ENCODE results near the gene GLDN.
A peak's percentile ranks its signal among the peaks of the same experiment; 100 is the strongest.

Gene GLDN

DNA sequence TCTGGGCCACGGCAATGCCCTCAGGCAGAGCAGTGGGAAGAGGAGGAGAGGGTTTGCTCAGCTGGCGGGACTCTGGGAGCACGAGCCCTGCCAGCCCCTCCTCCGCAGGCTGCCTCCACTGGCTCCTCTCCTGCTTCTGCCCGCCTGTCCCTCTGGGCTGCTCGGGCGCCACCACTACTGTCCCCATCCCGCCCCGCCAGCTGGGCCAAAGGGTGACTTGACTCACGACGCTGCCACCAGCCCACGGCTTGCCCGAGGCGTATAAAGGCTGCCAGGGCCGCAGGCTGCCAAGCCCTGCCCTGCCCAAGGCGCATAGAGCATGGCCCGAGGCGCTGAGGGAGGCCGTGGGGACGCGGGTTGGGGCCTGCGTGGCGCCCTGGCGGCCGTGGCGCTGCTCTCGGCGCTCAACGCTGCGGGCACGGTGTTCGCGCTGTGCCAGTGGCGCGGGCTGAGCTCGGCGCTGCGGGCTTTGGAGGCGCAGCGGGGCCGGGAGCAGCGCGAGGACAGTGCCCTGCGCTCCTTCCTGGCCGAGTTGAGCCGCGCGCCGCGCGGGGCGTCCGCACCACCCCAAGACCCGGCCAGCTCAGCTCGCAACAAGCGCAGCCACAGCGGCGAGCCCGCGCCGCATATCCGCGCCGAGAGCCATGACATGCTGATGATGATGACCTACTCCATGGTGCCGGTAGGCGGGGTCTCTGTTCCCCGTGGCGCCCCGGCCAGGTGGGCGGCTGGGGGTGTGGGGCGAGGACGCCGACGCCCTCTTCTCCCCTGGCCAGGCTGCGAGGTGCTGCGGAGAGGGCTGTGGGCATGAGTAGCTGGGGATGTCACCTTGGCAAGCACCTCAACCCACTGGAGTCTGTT, at the start of gene GLDN:
TSS of gene GLDN (plus strand) at position 290 of the 861 bp plus-strand sequence. CDS start at position 320, 30 bp downstream.
- DNase-seq (ENCODE audit: low read depth, low spot score), result peak; percentile 5

DNA sequence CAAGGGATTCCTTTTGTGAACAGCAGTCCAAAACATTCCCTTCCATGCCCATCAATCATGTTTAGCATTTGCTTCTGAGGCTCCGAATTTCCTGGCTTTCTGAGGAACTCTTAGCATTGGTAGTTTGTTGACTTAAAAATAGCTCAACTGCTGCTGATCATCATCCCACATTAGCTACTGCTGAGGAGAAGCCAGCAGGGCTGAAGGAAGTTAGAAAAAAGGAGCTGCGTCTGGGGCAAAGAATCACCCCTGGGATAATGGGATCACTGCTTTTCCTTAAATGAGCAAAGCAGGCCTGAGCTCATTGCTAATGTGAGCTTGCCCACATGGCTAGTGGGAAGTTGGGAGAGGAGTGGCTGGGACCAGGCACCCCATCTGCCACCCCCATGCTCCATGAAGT, 42.8 kb upstream of the GLDN start:
- no peak for DNase-seq (ENCODE audit: low read depth, low spot score)

DNA sequence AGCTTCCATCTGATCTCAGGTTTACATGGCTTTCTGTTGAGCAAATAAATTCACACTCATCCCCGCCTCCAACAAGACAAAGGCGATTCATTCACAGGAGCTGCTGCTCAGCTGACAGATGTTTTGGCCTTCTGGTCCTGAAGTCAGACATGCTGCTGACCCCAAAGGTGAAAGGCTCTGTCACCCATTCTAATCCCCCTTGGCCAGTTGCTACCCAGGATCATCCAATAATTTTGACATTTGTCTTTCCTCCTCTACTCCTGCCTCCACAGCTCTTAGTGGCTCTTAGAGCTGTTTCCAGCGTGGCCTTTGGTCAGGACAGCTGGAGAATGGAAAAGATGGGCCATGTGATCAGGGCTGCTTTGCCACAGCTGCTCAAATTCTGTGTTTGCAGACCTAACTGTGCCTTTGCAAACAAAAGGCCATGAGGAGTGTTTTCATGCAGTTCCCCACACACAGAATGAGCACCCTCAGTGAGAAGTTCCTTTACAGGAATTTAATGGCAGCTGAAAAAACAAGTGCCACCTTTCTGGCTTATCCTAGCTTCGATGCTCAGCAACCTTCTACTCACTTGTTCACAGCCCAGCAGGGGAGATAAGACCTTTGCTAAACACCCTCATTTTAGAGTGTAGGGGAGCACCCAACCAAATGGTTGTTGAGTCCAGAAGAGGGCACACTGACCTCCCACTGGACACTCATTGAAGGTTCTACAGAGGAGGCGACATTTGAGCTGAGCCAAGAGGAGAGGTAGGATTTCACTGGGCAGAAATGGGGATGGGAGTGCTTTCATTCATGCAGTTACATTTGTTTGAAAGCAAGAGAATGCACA, 42.1 kb upstream of the GLDN start:
- no peak for DNase-seq (ENCODE audit: low read depth, low spot score)

DNA sequence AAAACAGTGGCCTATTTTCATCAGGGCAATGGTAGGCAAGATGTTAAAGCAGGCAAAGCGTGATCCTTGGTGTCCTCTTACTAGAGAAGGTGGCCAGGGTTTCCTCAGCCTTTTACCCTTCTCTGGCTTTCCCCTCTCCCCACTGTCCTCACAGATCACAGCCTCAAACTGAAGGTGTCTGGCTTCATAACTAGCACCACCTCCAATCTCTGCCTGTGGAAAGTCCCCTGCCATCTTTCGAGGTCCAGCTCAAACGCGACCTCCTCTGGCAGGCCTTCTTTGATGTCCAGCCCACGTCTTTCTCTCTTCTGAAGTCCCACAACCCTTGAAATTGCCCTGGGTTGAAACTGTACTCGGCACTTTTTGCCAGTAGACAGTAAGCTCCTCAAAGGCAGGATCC, 39.0 kb upstream of the GLDN start:
- DNase-seq (ENCODE audit: low read depth, low spot score), result no peak

DNA sequence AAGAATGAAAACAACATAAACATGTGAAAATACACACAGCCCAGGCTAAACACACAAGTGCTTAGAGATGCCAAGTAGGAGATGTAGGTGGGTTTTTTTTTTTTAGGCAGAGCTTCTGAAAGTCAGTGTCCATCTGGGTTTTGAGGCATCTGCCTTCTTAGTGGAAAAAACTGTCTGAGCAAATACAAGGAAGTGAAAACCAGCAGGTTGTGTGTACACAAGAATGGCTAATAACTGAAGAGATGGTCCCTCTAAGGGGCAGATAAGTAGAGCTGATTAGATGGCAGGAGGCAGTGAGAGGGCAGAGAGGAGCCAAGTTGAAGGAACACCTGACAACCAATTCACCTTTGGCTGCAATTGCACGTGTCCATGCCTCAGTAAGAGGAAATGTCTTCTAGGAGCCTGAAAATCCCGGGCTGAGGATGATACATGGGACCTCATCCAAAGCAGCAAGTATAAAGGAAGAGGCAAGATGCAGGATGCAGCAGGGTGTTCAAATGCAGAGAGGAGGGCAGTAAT, 37.9 kb upstream of the GLDN start:
- DNase-seq (ENCODE audit: low read depth, low spot score), result no peak

DNA sequence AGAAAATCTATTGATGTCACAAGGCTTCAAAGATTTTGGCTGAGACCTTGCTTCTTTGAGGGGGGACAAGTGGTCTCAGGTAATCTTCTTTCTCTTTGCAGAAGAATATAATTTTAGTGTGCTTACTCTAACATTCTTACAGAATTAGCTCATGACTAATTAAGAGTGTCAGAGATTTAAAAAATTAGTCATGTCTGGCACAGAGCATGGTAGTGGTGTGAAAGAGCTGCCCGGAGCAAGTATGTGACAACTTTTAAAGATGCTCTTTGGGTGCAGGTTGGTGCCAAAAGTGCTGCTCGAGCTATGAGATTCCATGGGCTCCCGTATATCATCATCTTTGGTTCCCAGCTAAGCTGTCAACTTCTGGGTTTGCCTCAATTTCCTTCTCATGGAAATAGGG, 34.1 kb upstream of the GLDN start:
- no peak for DNase-seq (ENCODE audit: low read depth, low spot score)

DNA sequence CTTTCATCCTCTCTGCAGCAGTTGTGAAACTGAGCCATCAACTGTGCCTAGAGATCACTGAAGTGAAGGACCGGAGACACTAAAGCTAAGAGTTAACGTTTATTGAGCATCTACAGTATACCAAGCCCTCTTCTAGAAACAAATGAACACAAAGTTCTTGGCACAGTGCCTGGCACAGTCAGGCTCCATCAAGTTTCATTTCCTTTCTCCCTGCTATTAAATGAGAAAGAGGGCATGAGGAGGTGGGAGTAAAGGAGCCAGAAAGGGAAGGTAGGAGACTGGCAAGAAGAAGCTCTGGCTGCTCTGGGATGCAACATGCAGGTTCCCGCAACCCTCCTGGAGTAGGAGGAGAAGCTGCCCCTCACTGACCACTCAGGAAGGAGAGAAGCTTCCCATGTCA, 33.6 kb upstream of the GLDN start:
- DNase-seq (ENCODE audit: low read depth, low spot score), result no peak

DNA sequence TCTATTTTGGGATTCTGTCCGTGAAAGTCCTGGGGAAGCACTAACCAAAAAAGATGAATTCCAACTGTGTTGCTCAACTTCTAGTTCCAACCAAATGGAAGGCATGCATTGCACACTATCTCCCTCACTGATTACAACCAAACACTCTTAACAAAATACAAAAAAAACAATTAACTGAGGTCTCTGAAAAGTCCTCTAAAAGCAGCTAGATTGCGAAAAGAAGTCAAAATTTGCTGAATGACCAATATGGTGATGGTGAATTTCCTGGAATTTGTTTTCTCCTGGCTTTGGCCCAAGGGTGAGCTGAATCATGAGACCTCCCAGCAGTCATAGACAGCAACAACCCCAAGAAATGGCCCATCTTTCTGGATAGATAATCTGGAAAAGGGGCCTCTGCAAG, 31.4 kb upstream of the GLDN start:
- DNase-seq (ENCODE audit: low read depth, low spot score), result no peak

DNA sequence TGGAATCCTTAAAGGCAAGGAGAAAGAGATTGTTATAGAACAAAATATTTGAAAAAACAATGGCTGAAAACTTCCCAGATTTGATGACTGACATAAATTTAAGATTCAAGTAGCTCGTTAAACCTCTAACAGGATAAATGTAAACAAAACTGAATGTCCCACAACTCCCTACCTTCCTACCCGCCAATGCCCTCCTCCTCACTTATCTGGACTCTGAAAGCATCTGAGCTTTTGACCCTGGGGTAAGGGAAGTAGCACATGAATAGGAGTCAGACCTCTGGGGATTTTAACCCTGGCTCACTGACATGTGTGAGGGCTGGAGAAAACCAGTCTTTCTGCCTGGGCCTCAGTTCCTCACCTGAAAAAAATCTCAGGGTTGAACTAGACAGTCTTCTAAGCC, 29.9 kb upstream of the GLDN start:
- DNase-seq (ENCODE audit: low read depth, low spot score), result no peak

DNA sequence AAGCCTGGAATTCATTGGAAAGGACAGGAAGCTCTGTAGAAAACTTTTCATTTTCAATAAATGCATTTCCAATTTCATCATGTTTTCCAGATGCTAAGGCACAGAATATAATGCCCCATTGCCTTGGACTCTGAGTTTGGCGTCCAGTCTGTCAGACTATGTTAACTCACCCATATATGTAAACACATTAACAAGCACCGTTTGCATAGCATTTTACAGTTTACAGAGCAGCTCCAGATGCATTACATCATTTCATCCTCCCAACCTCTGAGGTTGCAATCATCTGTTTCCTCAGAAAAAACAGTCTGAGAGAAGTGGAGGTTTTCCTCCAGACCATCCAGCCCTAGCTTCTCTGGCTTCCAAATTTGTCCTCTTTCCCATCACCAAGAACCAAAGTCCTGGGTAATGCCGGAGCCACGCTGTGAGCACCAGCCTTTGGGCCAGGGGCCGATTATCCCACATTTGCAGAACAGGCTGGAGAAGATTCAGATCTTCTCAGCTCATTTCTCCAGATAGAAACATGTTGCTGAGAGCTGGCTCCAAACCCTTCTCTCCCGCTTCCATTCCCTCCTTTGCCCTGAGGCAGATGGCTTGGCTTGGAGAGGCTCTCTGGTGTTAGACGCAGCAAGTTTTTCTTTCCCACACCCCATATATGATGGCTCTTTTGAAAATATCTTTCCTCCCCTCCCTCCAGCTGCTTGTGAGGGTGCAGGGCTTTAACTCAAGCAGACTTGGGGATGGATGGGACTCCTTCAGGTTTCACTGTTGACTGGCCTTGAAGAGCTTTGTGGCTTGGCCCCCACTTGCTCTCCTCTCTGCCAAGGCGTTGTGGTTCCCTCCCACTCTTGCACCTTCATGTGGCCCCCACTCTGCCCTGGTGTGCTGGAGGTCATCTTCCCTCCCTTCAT, 29.0 kb upstream of the GLDN start:
- DNase-seq (ENCODE audit: low read depth, low spot score), result no peak

DNA sequence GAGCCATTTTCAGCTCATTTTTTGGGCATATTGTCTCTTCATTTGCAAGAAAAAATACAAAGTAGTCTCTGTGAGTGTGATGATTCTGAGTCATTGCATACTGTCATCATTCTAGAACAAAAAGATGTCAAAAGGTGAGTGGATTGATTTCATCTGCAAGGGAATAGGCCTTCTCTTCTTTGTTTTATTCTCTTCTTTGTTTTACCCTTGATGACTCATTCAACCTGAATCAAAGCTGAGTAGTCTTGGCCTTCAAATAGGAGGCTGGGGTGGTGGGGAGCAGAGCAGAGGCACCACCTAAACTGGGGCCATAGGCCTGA, 28.4 kb upstream of the GLDN start:
- no peak for DNase-seq (ENCODE audit: low read depth, low spot score)

DNA sequence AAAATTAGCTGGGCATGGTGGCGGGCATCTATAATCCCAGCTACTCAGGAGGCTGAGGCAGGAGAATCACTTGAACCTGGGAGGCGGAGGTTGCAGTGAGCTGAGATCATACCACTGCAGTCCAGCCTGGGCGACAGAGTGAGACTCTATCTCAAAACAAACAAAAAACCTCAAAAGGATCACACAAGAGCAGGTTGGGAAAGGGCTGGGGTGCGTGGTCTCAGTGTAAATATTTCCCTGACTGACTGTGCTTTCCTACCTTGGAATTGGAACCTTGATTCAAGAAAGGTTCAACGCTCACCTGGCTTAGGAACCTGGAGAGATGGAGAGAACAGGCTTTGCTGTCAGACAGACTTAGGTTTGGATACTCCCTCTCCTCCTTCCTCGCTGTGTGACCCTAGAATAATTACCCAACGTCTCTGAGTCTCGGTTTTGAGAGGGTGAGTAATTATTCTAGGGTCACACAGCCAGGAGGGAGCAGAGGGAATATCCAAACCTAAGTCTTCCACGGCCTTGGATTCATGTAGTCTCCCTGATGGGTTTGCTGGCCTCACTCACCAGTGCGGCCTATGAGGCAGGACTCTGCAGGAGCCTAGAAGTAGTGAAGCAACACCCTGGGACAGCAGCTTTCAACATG, 27.7 kb upstream of the GLDN start:
- no peak for DNase-seq (ENCODE audit: low read depth, low spot score)

DNA sequence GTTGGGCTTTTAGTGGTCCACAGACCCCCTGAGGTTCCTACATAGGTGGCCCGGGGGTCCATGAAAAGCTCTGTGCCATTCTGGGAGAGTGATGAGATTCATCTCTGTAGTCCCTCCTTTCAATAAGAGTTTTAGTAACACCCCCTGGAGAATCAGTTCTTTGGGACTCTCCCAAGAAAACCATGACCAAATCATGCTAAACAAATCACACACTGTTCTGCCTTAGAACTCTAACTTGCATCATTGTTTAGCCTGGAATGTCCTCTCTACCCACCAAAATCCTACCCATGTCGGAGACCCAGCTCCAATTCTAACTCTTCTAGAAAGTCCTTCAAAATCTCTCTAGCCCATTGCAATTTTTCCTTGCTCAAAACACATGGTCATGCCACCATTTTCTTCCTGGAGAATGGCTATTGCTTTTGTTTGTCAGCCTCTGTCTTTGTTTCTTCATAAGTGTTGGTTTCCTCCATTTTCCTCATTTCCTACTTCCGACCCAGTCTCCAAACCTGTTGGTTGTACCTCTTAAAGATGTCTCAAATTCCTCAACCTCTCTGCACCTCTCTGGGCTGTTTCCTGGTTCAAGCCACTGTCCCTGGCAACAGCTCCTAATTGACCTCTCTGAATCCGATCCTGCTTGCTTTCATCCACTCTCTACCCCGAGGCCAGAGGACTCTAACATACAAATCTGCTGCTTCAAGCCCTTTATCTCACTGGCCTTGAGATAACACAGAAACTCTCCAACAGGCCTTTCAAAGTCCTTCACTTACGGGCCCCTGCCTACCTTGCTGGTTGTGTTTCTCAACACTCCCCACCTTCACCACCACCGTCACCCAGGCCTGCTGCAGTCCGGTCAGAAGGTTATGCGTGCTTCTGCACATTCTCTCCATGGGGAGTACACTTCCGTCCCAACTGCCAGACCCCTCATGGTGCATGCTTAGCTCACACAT, 26.8 kb upstream of the GLDN start:
- DNase-seq (ENCODE audit: low read depth, low spot score), result no peak

DNA sequence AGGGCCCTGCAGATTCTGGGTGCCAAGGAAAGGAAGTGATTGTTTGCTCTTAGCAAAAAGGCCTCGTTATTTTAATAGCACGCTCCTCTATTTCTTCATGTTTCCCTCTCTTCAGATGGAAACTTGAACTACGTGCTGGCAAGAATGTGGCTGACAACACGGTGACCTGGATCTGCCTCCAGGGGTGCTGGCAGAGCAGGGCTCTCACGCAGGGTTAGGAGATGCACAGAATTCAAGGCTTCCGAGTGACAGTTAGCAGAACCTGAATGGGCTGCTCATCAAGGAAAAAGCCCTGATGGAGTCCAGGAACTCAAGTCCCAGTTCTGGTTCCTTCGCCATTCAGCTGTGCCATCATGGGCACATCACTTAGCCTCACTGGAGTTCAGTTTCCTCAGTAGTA, 25.7 kb upstream of the GLDN start:
- no peak for DNase-seq (ENCODE audit: low read depth, low spot score)

DNA sequence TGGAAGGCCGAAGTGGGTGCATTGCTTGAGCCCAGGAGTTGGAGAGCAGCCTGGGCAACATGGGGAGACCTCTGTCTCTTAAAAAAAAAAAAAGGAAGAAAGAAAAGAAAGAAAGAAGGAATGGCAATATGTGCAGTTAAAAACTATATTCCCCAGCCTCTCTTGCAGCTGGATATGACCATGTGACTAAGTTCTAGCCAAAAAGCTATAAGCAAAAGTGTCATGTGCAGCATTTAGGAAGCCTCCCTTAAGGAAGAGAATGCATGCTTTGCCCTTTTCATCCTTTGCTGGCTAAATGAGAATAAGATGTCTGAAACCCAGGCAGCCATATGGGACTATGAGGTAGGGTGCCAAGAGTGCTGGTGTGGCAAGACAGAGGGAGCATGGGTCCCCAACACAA, 24.8 kb upstream of the GLDN start:
- no peak for DNase-seq (ENCODE audit: low read depth, low spot score)

DNA sequence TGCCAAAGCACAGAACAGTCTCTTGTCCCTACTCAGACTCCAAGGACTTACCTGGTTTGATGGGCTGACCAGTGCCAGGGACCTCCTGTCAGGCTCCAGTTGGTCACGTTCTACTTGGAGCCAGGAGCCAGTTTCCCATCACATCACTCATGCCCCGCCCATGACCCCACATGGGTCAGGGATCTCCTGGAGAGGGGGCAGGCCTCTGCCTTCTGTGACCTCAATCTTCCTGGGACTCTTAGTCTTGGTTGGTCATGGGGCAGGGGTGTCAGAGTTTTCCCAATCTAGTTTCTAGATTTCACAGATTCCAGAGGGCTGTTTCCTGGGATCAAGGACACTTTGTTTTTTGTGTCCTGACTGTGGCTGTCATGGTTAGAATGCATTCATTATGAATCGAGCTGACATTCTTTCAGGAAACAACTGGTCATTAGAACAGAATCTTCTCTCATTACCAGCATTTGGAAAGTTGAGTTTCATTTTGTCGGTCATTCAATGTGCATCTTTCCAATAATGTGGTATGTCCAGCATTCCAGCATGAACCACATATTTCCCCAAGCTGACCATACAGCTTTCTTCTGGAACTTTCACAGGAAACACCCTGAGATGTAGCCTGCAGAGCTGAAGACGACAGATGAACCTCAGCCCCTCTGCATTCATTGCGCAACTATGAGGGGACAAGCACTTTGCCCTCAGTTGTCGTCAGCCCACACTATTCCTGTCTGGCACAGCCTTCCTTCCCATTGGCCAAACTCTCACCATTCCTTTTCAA, 22.9 kb upstream of the GLDN start:
- no peak for DNase-seq (ENCODE audit: low read depth, low spot score)

DNA sequence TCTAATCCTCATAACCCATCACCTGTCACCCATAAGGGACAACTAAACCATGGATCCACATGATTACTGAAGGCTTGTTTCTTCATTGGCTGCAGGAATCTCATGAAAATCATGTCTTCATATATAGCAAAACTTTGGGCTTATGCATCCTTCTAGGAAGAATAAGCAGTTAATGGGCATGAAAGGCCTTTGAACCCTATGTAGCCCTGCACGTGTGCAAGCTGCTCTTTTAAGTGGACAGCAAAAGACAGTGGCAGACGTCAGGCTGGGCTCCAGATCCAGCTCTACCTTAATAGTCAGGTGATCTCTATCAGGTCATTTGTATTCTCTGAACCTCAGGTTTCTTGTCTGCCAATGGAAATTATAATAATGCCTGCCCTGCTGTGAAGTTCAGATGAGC, 21.9 kb upstream of the GLDN start:
- DNase-seq (ENCODE audit: low read depth, low spot score), result no peak

DNA sequence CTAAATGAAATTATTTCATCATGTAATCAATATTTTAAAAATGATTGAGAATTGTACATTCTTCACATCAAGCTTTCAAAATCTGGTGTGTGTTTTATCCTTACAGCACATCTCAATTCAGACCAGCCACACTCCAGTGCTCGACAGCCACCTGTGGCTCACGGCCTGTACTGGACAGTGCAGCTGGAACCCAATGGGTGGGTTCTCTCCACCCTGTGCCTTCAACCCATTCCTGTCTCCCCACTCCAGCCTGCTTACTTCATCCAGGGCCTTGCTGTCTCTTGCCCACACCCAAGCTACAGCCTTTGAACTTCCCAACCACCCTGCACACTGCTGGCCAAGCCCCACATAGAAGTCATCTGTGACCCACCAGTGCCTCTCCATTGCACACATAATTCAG, 20.6 kb upstream of the GLDN start:
- no peak for DNase-seq (ENCODE audit: low read depth, low spot score)

DNA sequence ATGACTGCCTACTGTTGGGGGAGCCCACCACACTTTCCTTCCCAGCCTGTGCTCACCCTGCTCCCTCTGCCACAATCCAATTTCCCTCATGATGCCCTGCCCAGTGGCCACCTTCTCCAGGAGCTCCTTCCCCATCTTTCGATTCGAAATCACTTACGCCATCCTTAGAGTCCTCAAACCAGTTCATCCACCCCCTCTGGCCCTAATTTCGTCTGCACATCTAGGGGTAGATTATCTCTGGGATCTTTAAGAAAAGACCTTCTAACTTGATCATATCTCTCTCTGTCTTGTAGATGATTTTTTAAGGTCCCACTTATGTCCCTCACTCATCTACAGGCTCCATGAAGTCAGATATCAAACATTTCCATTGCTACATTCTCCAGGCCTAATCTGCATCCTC, 20.1 kb upstream of the GLDN start:
- no peak for DNase-seq (ENCODE audit: low read depth, low spot score)
